ENCODE measurements around the gene TRAF3IP1. TPM values are rescaled to one million over a fixed set of nuclear protein-coding genes. Genes with fewer than 3 reads are reported as not detected.
A peak's percentile ranks its signal among the peaks of the same experiment; 100 is the strongest.

TRAF3IP1 gene
- total and polyA plus RNA-seq, 2 of the 13 experiments (the other 11 are each of a cell fraction or from before 2014, with no cell fraction given): 4.1 to 12.9 TPM

DNA sequence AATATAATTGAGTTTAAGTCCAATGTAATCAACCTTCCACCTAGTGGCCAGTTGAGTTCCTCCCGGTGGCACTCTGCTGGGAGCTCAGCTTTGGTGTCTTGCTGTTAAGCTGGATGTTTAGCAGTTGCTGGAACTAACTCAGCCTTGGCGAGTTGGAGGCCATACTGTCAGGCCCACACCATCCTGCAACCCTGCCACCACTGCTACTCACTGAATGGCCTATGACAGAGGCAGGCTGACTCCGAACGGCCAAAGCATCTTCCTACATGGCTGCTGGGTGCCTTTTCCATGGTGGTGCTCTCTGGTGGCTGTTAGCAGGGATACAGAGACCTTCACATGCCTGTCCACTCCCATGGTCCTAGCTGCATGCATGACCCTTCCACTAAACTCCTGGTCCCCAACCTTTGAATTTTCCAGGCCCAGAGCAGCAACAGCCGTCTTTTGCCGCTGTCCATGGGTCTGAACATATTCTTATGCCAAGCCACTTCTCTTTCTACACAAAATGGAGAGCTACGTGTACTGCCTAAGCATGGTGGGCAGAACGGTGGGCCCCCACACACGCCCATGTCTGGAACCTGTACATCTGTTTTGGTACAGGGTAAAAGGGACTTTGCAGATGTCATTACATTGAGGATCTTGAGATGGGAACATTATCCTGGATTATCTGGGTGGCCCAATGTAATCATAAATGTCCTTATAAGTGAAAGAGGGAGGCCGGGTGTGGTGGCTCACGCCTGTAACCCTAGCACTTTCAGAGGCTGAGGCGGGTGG, 15.0 kb upstream of the TRAF3IP1 start (continued):
- peak; percentile 41; the same call in 1 of the 2 replicates for TF ChIP-seq HINFP (CRISPR knock-in tag; IDR thresholded peaks at IDR 0.05; ENCODE audit: low read depth)
- TF ChIP-seq ZNF580 (CRISPR knock-in tag; IDR thresholded peaks at IDR 0.05; ENCODE audit: borderline replicate concordance, low read depth): no peak
- TF ChIP-seq RFX5 (IDR thresholded peaks at IDR 0.05; ENCODE audit: low read depth, low read length): no peak
- 0 out of 2 replicates have a peak, but pooled peaks have one; percentile 17 for TF ChIP-seq ZNF292 (CRISPR knock-in tag; IDR thresholded peaks at IDR 0.05; ENCODE audit: borderline replicate concordance, low read depth)
- TF ChIP-seq, protein P1, sequence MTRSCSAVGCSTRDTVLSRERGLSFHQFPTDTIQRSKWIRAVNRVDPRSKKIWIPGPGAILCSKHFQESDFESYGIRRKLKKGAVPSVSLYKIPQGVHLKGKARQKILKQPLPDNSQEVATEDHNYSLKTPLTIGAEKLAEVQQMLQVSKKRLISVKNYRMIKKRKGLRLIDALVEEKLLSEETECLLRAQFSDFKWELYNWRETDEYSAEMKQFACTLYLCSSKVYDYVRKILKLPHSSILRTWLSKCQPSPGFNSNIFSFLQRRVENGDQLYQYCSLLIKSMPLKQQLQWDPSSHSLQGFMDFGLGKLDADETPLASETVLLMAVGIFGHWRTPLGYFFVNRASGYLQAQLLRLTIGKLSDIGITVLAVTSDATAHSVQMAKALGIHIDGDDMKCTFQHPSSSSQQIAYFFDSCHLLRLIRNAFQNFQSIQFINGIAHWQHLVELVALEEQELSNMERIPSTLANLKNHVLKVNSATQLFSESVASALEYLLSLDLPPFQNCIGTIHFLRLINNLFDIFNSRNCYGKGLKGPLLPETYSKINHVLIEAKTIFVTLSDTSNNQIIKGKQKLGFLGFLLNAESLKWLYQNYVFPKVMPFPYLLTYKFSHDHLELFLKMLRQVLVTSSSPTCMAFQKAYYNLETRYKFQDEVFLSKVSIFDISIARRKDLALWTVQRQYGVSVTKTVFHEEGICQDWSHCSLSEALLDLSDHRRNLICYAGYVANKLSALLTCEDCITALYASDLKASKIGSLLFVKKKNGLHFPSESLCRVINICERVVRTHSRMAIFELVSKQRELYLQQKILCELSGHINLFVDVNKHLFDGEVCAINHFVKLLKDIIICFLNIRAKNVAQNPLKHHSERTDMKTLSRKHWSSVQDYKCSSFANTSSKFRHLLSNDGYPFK (CRISPR knock-in tag; IDR thresholded peaks at IDR 0.05; ENCODE audit: borderline replicate concordance): peak; percentile 53; the same call in 1 of the 2 replicates
- 0 out of 2 replicates have a peak, but pooled peaks have one; percentile 15 for TF ChIP-seq ZFX (CRISPR knock-in tag; IDR thresholded peaks at IDR 0.05; ENCODE audit: low read depth)
- TF ChIP-seq SRSF9 (IDR thresholded peaks at IDR 0.05; ENCODE audit: borderline replicate concordance, insufficient read depth, low read depth, low read length, poor library complexity, severe bottlenecking): no peak
- TF ChIP-seq ETV6 (CRISPR knock-in tag; conservative IDR thresholded peaks at IDR 0.05): 0 out of 2 replicates have a peak, but pooled peaks have one; percentile 8
- TF ChIP-seq IKZF5 (CRISPR knock-in tag; IDR thresholded peaks at IDR 0.05): no peak
- TF ChIP-seq HOXA9 (CRISPR knock-in tag; IDR thresholded peaks at IDR 0.05; ENCODE audit: borderline replicate concordance): 0 out of 2 replicates have a peak, but pooled peaks have one; percentile 5
